Measurements from ENCODE around the gene CRYBA4.

GRCh38 chr22:26601726-26602125, 20.0 kb upstream of the CRYBA4 start:
- TF ChIP-seq CTCF (IDR thresholded peaks at IDR 0.05; ENCODE audit: low read depth, low read length), result no peak
- TF ChIP-seq EZH2phosphoT487 (IDR thresholded peaks at IDR 0.05; ENCODE audit: low read depth), result no peak

Data from OCI-LY3 (cell line).